GM12865 (cell line): ENCODE data around the gene FRMD8.

Experiments
- DNase-seq: peaks from one replicate; pipeline ENCODE4 v3.0.0; 2010; ENCODE audit warnings: low read depth
- H3K4me3 ChIP-seq: 2 replicates; pipeline ENCODE4 v1.5.1; 2011; ENCODE audit warnings: mild to moderate bottlenecking, low read depth, low read length, control low read depth
- CTCF ChIP-seq: IDR thresholded peaks from 2 replicates; pipeline ENCODE4 v1.5.1; 2011; ENCODE audit warnings: low read length, control low read depth, low read depth, inconsistent platforms; ENCODE audit not compliant: insufficient read depth; ENCODE audit errors: missing control alignments

FRMD8 gene

GRCh38 chr11:65434667-65435410, 48.4 kb downstream of the FRMD8 start:
- H3K4me3 ChIP-seq, result no peak overlapping the region
- TF ChIP-seq CTCF, result no peak
- no peak for DNase-seq

- no peak for DNase-seq
- TF ChIP-seq CTCF, result no peak
- H3K4me3 ChIP-seq, result no peak overlapping the region
Observed at GRCh38 chr11:65435411-65435931, 49.0 kb downstream of the FRMD8 start.

DNA sequence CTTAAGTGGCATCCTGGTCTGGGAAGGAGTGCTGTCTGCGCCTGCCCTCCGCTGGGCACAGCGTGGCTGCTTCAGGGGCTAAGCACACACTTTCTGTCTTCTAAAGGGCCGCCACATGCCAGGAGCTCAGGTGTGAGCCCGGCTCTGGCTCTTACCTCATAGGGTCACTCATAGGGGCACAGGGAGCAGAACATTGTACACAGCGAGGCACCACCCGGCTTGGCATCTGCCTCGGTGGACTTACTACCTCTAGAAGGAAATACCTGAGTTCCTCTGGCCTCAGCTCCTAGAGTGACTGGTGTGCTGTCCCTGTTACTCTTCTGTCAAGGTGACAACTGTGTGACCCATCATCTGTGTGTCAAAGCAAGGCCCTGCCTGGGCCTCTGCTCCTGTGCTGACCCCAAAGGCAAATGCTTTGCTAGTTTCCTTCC, 49.6 kb downstream of the FRMD8 start:
- no peak for DNase-seq
- no peak for TF ChIP-seq CTCF
- H3K4me3 ChIP-seq, result no peak overlapping the region

GRCh38 chr11:65436412-65437032, 50.1 kb downstream of the FRMD8 start:
- no peak overlapping the region for H3K4me3 ChIP-seq
- DNase-seq, result no peak
- TF ChIP-seq CTCF, result no peak

DNA sequence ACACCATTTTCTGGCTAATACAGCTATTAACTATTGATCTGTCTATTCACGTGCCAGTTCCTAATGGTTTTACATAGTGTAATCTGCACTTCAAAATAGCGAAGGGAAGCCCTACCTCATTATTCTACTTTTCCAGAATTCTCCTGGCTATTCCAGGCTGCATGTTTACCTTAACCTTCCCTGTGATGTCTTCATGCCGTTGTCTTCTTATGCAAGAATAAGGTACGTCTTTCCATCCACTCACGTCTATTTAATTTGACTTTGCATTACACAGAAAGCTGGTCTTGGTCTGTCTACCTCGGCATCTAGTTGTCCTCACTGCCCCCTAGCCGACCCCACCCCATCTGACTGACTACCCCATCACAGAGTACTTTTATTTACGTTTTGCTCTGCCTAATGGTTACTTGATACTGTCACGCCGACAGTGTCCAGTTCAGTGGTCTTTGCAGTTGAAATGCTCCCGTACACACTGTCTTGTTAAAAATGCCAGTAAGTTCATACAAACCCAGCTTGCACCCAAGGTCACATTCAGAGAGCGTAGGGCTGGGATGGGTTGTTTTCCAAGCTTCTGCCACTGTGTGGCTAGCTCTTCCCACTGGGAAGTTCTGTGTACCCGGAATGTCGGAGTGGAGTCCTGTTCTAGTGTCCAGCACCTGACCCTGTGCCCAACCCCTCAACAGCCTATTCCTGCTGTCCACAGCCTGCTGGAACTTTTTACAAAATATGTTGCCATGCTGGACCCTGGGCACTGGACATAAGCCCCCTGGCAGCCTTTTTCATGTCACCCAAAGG, 51.2 kb downstream of the FRMD8 start:
- no peak for DNase-seq
- H3K4me3 ChIP-seq, result no peak overlapping the region
- TF ChIP-seq CTCF, result no peak

DNA sequence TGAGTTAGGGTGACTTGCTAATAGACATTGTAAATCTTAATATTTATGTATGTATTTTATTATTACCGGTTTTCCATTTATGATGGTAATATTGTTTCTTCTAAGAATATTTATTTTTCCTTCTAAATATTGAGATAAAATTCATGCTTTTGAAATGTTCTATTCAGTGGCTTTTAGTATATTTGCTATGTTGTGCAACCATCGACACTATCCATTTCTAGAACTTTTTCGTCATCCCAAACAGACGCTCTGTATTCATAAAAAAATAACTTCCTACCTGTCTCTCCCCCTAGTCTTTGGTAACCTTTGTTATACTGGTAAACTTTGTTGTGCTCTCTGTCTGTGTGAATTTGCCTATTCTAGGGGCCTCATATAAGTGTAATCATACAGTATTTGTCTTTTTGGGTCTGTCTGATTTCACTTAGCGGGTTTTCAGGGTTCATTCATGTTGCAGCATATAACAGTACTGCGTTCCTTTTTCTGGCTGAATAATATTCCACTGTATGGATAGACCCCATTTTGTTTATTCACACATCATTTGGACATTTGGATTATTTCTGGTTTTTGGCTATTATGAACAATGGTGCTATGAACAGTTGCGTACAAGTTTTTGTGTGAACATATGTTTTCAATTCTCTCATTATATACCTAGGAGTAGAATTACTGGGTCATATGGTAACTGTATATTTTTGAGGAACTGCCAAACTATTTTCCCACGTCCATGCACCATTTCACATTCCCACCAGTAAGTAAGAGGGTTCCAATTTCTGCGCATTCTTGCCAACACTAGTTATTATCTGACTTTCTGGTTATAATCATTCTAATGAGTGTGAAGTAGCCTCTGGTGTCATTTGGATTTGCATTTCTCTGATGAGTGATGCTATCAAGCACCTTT, 52.1 kb downstream of the FRMD8 start:
- TF ChIP-seq CTCF, result no peak
- no peak overlapping the region for H3K4me3 ChIP-seq
- DNase-seq, result no peak
